ENCODE results near the gene POLR3H.

Gene POLR3H

GRCh38 chr22:41508770-41509170 lies 35.5 kb downstream of the POLR3H start:
- Histone ChIP-seq H3K36me3 (ENCODE audit: insufficient read depth, low read length) (peaks cover 56% of the 10 kb centered on the region; the same call in 1 of the 2 replicates), H3F3A (ENCODE audit: low read depth) (no peaks in the 10 kb centered on the region), H4K20me1 (ENCODE audit: insufficient read depth, low read length, poor library complexity, severe bottlenecking) (no peaks in the 10 kb centered on the region), H3K27me3 (ENCODE audit: insufficient read depth, low read length, poor library complexity, severe bottlenecking) (no peaks in the 10 kb centered on the region), H3K9ac (ENCODE audit: low read depth, low read length, poor library complexity, severe bottlenecking) (no peak overlapping the region), H2AFZ (ENCODE audit: low read length) (no peak overlapping the region), H3K79me2 (ENCODE audit: insufficient read depth, low read length) (0 out of 2 replicates have a peak, but pooled peaks cover 4% of the 10 kb centered on the region), H3K4me2 (ENCODE audit: low read depth, low read length, poor library complexity, severe bottlenecking) (no peak overlapping the region), H3K9me3 (ENCODE audit: insufficient read depth, low read depth, low read length) (no peaks in the 10 kb centered on the region), H3K4me3 (ENCODE audit: low read length, poor library complexity, severe bottlenecking) (no peak overlapping the region), H3K9me2 (replicated peaks; ENCODE audit: low read depth, low read length) (no peaks in the 10 kb centered on the region), H3K4me1 (ENCODE audit: insufficient read depth, low read length, poor library complexity, severe bottlenecking) (peaks cover 5% of the 10 kb centered on the region)
- TF ChIP-seq, protein P1, sequence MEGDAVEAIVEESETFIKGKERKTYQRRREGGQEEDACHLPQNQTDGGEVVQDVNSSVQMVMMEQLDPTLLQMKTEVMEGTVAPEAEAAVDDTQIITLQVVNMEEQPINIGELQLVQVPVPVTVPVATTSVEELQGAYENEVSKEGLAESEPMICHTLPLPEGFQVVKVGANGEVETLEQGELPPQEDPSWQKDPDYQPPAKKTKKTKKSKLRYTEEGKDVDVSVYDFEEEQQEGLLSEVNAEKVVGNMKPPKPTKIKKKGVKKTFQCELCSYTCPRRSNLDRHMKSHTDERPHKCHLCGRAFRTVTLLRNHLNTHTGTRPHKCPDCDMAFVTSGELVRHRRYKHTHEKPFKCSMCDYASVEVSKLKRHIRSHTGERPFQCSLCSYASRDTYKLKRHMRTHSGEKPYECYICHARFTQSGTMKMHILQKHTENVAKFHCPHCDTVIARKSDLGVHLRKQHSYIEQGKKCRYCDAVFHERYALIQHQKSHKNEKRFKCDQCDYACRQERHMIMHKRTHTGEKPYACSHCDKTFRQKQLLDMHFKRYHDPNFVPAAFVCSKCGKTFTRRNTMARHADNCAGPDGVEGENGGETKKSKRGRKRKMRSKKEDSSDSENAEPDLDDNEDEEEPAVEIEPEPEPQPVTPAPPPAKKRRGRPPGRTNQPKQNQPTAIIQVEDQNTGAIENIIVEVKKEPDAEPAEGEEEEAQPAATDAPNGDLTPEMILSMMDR (conservative IDR thresholded peaks at IDR 0.05; ENCODE audit: low read length) = no peak
- TF ChIP-seq EZH2phosphoT487 (IDR thresholded peaks at IDR 0.05; ENCODE audit: borderline replicate concordance) = no peak

DNA sequence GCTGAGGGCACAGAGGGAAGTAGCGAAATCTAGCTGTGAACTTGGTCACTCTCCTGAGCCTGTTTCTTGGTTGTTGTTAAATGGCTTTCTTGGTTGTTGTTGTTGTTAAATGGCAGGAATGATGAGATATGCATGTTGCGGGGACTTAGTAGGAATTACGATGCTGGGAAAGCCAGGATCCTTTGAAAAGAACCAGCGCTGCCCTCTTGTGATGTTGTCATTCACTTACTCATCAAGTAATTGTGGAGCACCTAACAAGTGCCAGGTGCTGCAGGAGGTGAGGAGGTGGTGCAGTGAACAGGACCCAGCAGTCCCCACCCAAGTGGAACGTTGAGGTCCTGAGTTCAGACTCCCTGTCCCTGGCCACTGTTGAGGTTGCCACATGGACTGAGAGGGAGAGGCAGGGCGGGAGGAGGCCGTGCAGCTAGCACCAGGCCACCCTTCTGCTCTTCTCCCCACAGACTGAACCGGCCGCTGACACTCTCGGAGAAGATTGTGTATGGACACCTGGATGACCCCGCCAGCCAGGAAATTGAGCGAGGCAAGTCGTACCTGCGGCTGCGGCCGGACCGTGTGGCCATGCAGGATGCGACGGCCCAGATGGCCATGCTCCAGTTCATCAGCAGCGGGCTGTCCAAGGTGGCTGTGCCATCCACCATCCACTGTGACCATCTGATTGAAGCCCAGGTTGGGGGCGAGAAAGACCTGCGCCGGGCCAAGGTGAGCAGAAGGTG lies 36.8 kb downstream of the POLR3H start:
- H3K36me3 ChIP-seq (ENCODE audit: insufficient read depth, low read length) = peaks cover 50% of the 10 kb centered on the region; the same call in 1 of the 2 replicates
- H3K79me2 ChIP-seq (ENCODE audit: insufficient read depth, low read length) = 0 out of 2 replicates have a peak, but pooled peaks cover 4% of the 10 kb centered on the region
- TF ChIP-seq EZH2phosphoT487 (IDR thresholded peaks at IDR 0.05; ENCODE audit: borderline replicate concordance) = no peak
- TF ChIP-seq, protein P1 (conservative IDR thresholded peaks at IDR 0.05; ENCODE audit: low read length) = no peak
- H3K4me3 ChIP-seq (ENCODE audit: low read length, poor library complexity, severe bottlenecking) = no peak overlapping the region
- H4K20me1 ChIP-seq (ENCODE audit: insufficient read depth, low read length, poor library complexity, severe bottlenecking) = no peaks in the 10 kb centered on the region
- H3K9me2 ChIP-seq (replicated peaks; ENCODE audit: low read depth, low read length) = no peaks in the 10 kb centered on the region
- H3K4me1 ChIP-seq (ENCODE audit: insufficient read depth, low read length, poor library complexity, severe bottlenecking) = peaks cover under 1% of the 10 kb centered on the region
- H3K9me3 ChIP-seq (ENCODE audit: insufficient read depth, low read depth, low read length) = no peaks in the 10 kb centered on the region
- no peaks in the 10 kb centered on the region for H3K27me3 ChIP-seq (ENCODE audit: insufficient read depth, low read length, poor library complexity, severe bottlenecking)
- H3F3A ChIP-seq (ENCODE audit: low read depth) = no peaks in the 10 kb centered on the region
- H2AFZ ChIP-seq (ENCODE audit: low read length) = no peak overlapping the region
- H3K9ac ChIP-seq (ENCODE audit: low read depth, low read length, poor library complexity, severe bottlenecking) = no peak overlapping the region
- H3K4me2 ChIP-seq (ENCODE audit: low read depth, low read length, poor library complexity, severe bottlenecking) = no peak overlapping the region

DNA sequence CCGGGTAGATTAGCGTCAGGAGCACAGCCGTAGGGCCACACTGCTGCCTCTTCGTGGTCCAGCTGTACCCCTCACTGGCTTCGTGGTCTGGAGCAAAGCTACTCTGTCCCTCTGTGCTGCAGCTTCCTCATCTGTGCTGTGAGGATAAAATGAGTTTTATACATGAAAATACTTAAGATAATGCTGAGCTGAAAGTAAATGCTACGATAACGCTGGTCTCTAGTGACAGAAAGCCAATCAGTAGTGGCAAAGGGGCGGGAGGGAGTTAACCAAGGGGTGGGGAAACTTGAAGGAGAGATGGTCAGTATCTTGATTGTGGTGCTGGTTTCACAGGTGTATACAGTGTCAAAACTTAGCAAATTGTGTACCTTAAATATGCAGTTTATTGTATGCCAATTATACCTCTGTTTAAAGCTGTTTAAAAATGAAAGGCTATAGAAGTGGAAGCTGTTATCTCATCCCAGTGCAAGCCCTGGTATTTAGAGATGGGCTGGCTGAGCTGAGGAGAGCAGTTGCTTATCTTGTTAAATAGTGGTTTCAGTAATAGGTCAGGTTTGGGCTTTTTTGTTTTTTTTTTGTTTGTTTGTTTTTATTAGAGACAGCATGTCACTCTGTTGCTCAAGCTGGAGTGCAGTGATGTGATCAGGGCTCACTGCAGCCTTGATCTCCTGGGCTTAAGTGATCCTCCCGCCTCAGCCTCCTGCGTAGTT lies 38.6 kb downstream of the POLR3H start:
- Histone ChIP-seq H3K4me3 (ENCODE audit: low read length, poor library complexity, severe bottlenecking) (no peak overlapping the region), H3F3A (ENCODE audit: low read depth) (no peaks in the 10 kb centered on the region), H3K9ac (ENCODE audit: low read depth, low read length, poor library complexity, severe bottlenecking) (no peak overlapping the region), H3K79me2 (ENCODE audit: insufficient read depth, low read length) (0 out of 2 replicates have a peak, but pooled peaks cover 4% of the 10 kb centered on the region), H3K27me3 (ENCODE audit: insufficient read depth, low read length, poor library complexity, severe bottlenecking) (no peaks in the 10 kb centered on the region), H3K9me2 (replicated peaks; ENCODE audit: low read depth, low read length) (no peaks in the 10 kb centered on the region), H2AFZ (ENCODE audit: low read length) (no peak overlapping the region), H3K4me1 (ENCODE audit: insufficient read depth, low read length, poor library complexity, severe bottlenecking) (no peaks in the 10 kb centered on the region), H3K4me2 (ENCODE audit: low read depth, low read length, poor library complexity, severe bottlenecking) (no peak overlapping the region), H3K36me3 (ENCODE audit: insufficient read depth, low read length) (peaks cover 54% of the 10 kb centered on the region; the same call in 1 of the 2 replicates), H3K9me3 (ENCODE audit: insufficient read depth, low read depth, low read length) (no peaks in the 10 kb centered on the region), H4K20me1 (ENCODE audit: insufficient read depth, low read length, poor library complexity, severe bottlenecking) (no peaks in the 10 kb centered on the region)
- TF ChIP-seq EZH2phosphoT487 (IDR thresholded peaks at IDR 0.05; ENCODE audit: borderline replicate concordance) = no peak
- TF ChIP-seq, protein P1 (conservative IDR thresholded peaks at IDR 0.05; ENCODE audit: low read length) = no peak
